ENCODE measurements around the gene PRELP. TPM values are rescaled to one million over a fixed set of nuclear protein-coding genes. Genes with fewer than 3 reads are reported as not detected.

Gene PRELP
- total RNA-seq, 1 experiment from 2014 or later: not detected

- no peak for ATAC-seq
- CTCF ChIA-PET: no interaction called here
- POLR2A ChIA-PET (ENCODE audit: unreplicated experiment): interaction anchor here (0.6 kb wide), 1 partner anchor 8 kb away, joined by 8 read pairs; no protein-coding TSS in a partner anchor
Measured at GRCh38 chr1:203508463-203509073, 33.0 kb downstream of the PRELP start.

GRCh38 chr1:203509135-203509534 is 33.5 kb downstream of the PRELP start:
- Histone ChIP-seq H3K4me1 (ENCODE audit: insufficient read depth, low read length) (peaks cover 48% of the 10 kb centered on the region), H3K79me2 (ENCODE audit: low read length) (no peaks in the 10 kb centered on the region), H3K27ac (ENCODE audit: low read length) (no peak overlapping the region), H3K9me3 (ENCODE audit: low read length) (no peaks in the 10 kb centered on the region), H4K20me1 (ENCODE audit: low read length) (no peaks in the 10 kb centered on the region), H3K4me3 (ENCODE audit: low read length) (no peak overlapping the region), H3K36me3 (ENCODE audit: low read depth, low read length) (no peaks in the 10 kb centered on the region), H3K27me3 (ENCODE audit: low read length) (no peaks in the 10 kb centered on the region), H3K9ac (ENCODE audit: low read length) (no peak overlapping the region), H3F3A (ENCODE audit: low read length, unreplicated experiment) (peaks cover 11% of the 10 kb centered on the region), H3K9me2 (replicated peaks; ENCODE audit: low read length) (no peaks in the 10 kb centered on the region), H3K4me2 (ENCODE audit: low read length) (no peak overlapping the region), H2AFZ (ENCODE audit: low read length) (no peak overlapping the region)
- DNase-seq (no peak), ATAC-seq (no peak)
- no peak for TF ChIP-seq CTCF (conservative IDR thresholded peaks at IDR 0.05; ENCODE audit: low read depth, low read length)
- TF ChIP-seq EZH2 (IDR thresholded peaks at IDR 0.05; ENCODE audit: low read length, unreplicated experiment): no peak
- ChIA-PET CTCF (no interaction called here), POLR2A (ENCODE audit: unreplicated experiment) (interaction anchor here (0.5 kb wide), 1 partner anchor 152 kb away, joined by 4 read pairs; no protein-coding TSS in a partner anchor)
- BruUV-seq (replicated peaks): no TSS peak
- intact Hi-C loops (cut with micrococcal nuclease): no loop called here

More at GRCh38 chr1:203508463-203509073, 33.0 kb downstream of the PRELP start:
- no TSS peak for BruUV-seq (replicated peaks)
- H3K4me3 ChIP-seq (ENCODE audit: low read length): no peak overlapping the region
- no peak for DNase-seq
- peaks cover 6% of the 10 kb centered on the region for H3F3A ChIP-seq (ENCODE audit: low read length, unreplicated experiment)
- H4K20me1 ChIP-seq (ENCODE audit: low read length): no peaks in the 10 kb centered on the region
- H3K9ac ChIP-seq (ENCODE audit: low read length): no peak overlapping the region
- no peak overlapping the region for H2AFZ ChIP-seq (ENCODE audit: low read length)
- no peaks in the 10 kb centered on the region for H3K79me2 ChIP-seq (ENCODE audit: low read length)
- H3K27ac ChIP-seq (ENCODE audit: low read length): no peak overlapping the region
- no peaks in the 10 kb centered on the region for H3K27me3 ChIP-seq (ENCODE audit: low read length)
- H3K9me3 ChIP-seq (ENCODE audit: low read length): no peaks in the 10 kb centered on the region
- TF ChIP-seq EZH2 (IDR thresholded peaks at IDR 0.05; ENCODE audit: low read length, unreplicated experiment): no peak
- TF ChIP-seq CTCF (conservative IDR thresholded peaks at IDR 0.05; ENCODE audit: low read depth, low read length): no peak
- no peak for TF ChIP-seq EZH2phosphoT487 (IDR thresholded peaks at IDR 0.05; ENCODE audit: borderline replicate concordance, low read length)
- no peak overlapping the region for H3K4me2 ChIP-seq (ENCODE audit: low read length)
- H3K4me1 ChIP-seq (ENCODE audit: insufficient read depth, low read length): peaks cover 43% of the 10 kb centered on the region
- intact Hi-C loops (cut with micrococcal nuclease): no loop called here
- no peaks in the 10 kb centered on the region for H3K9me2 ChIP-seq (replicated peaks; ENCODE audit: low read length)
- no peaks in the 10 kb centered on the region for H3K36me3 ChIP-seq (ENCODE audit: low read depth, low read length)

GRCh38 chr1:203511513-203511912 is 35.9 kb downstream of the PRELP start:
- Histone ChIP-seq H3K9me2 (replicated peaks; ENCODE audit: low read length) (no peaks in the 10 kb centered on the region), H3F3A (ENCODE audit: low read length, unreplicated experiment) (peaks cover 16% of the 10 kb centered on the region), H2AFZ (ENCODE audit: low read length) (no peak overlapping the region), H3K9me3 (ENCODE audit: low read length) (no peaks in the 10 kb centered on the region), H3K4me1 (ENCODE audit: insufficient read depth, low read length) (peaks cover 52% of the 10 kb centered on the region), H3K79me2 (ENCODE audit: low read length) (no peaks in the 10 kb centered on the region), H4K20me1 (ENCODE audit: low read length) (no peaks in the 10 kb centered on the region), H3K27ac (ENCODE audit: low read length) (peak overlapping the region; percentile 99), H3K4me3 (ENCODE audit: low read length) (no peak overlapping the region), H3K27me3 (ENCODE audit: low read length) (no peaks in the 10 kb centered on the region), H3K36me3 (ENCODE audit: low read depth, low read length) (no peaks in the 10 kb centered on the region), H3K4me2 (ENCODE audit: low read length) (no peak overlapping the region), H3K9ac (ENCODE audit: low read length) (peak overlapping the region; percentile 89)
- intact Hi-C loops (cut with micrococcal nuclease): no loop called here
- ChIA-PET POLR2A (ENCODE audit: unreplicated experiment) (no interaction called here), CTCF (interaction anchor here (0.6 kb wide), 1 partner anchor 163 kb away, joined by 3 read pairs; no protein-coding TSS in a partner anchor)
- DNase-seq: no peak
- TF ChIP-seq EZH2phosphoT487 (IDR thresholded peaks at IDR 0.05; ENCODE audit: borderline replicate concordance, low read length) (no peak), EZH2 (IDR thresholded peaks at IDR 0.05; ENCODE audit: low read length, unreplicated experiment) (no peak), CTCF (conservative IDR thresholded peaks at IDR 0.05; ENCODE audit: low read depth, low read length) (no peak)
- ATAC-seq: no peak
- no TSS peak for BruUV-seq (replicated peaks)
